Measurements from ENCODE around the gene BRAP. TPM values are rescaled to one million over a fixed set of nuclear protein-coding genes. Genes with fewer than 3 reads are reported as not detected.
"Not testable (repeated sequence)": the region's sequence is repeated elsewhere in the genome, so short reads cannot be mapped to it uniquely, and the experiment has no call there.

The BRAP gene
- total RNA-seq, 2 experiments from 2014 or later: 19.7 to 20.4 TPM

DNA sequence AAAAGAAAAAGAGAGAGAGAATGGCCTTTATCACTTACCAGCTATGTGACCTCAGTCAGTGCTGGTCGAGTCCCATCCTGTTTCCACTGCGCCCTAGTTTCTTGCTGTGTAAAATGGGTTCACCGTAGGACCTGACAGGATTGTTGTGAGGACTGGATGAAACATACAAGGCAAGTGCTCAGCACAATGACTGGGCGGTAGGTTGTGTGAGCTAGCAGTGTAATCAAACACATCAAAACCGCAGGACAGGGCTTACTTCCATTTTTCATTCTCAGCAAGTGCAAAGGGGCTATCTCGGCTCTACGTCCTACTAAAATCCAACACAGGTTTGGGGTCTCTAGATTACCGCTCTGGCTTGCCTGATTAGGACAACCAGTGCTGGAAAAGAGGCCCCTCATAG lies 50.2 kb downstream of the BRAP start:
- POLR2A ChIA-PET: no interaction called here
- CTCF ChIA-PET: interaction anchor here (0.7 kb wide), 1 partner anchor 108 kb away, joined by 3 read pairs; no protein-coding TSS in a partner anchor

DNA sequence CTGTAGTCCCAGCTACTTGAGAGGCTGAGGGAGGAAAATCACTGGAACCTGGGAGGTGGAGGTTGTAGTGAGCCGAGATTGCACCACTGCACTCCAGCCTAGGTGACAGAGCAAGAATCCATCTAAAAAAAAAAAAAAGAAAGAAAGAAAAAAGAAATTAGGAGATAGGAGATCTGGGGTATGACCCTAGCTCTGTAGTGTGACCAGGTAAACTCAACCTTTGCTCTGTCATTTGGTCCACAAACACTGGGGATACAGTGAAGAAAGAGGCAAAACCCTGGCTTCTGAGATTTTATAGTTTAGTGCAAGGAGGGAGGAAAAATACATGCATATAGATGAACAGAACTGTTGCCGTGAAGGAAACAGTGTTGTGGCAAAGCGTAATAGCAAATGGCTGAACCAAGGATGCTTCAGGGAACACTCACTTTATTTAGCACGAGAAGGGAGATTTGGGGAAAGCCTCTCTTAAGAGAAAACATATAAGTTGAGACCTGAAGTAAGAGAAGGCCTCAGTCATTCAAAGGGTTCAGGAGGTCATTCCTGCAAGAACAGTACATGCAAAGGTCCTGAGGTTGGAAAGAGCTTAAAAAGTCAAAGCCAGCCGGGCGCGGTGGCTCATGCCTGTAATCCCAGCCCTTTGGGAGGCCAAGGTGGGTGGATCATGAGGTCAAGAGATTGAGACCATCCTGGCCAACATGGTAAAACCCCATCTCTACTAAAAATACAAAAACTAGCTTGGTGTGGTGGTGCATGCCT lies 57.1 kb downstream of the BRAP start:
- ChIA-PET POLR2A (no interaction called here), CTCF (interaction anchor here (0.6 kb wide), 1 partner anchor 9 kb away, joined by 3 read pairs; no protein-coding TSS in a partner anchor)

DNA sequence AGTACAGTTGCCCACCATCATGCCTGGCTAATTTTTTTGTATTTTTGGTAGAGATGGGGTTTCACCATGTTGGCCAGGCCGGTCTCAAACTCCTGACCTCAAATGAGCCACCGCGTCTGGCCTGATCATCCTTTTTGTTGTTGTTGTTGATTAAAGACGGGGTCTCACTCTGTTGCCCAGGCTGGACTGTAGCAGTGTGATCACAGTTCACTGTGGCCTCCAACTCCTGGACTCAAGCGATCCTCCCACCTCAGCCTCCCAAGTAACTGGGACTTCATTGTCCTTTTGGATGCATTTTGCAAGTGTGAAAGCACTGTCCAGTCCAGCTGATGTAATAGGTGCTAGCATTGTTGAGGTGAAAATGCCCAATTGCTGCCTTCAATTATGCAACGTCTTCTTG lies 59.5 kb downstream of the BRAP start:
- ChIA-PET POLR2A (no interaction called here), CTCF (no interaction called here)

GRCh38 chr12:111624540-111624939 lies 61.2 kb downstream of the BRAP start:
- ChIA-PET POLR2A (no interaction called here), CTCF (no interaction called here)

GRCh38 chr12:111617841-111618240 lies 67.9 kb downstream of the BRAP start:
- CTCF ChIA-PET: not testable (repeated sequence)
- POLR2A ChIA-PET: interaction anchor here (0.6 kb wide), 1 partner anchor 15 kb away, joined by 7 read pairs; no protein-coding TSS in a partner anchor

GRCh38 chr12:111616177-111616623 lies 69.6 kb downstream of the BRAP start:
- ChIA-PET CTCF (no interaction called here), POLR2A (no interaction called here)

DNA sequence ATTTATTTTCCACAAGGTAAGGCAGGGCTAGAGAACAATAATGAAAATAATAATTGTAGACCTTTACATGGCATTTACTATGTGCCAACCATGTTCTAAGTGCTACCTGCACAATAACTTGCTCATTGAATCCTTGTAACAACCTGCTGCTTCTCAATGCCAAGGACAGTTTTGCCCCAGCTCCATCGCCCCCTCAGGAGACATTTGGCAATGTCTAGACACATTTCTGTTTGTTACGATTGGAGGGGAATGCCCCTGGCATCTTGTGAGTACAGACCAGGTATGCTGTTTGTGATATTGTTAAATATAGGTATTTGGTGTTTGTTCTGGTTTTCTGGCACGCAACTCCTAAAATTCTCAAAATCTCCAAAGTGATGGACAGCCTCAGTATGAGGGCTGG lies 78.5 kb downstream of the BRAP start:
- POLR2A ChIA-PET: no interaction called here
- CTCF ChIA-PET: no interaction called here

GRCh38 chr12:111606767-111607230 lies 79.0 kb downstream of the BRAP start:
- ChIA-PET CTCF (no interaction called here), POLR2A (no interaction called here)

DNA sequence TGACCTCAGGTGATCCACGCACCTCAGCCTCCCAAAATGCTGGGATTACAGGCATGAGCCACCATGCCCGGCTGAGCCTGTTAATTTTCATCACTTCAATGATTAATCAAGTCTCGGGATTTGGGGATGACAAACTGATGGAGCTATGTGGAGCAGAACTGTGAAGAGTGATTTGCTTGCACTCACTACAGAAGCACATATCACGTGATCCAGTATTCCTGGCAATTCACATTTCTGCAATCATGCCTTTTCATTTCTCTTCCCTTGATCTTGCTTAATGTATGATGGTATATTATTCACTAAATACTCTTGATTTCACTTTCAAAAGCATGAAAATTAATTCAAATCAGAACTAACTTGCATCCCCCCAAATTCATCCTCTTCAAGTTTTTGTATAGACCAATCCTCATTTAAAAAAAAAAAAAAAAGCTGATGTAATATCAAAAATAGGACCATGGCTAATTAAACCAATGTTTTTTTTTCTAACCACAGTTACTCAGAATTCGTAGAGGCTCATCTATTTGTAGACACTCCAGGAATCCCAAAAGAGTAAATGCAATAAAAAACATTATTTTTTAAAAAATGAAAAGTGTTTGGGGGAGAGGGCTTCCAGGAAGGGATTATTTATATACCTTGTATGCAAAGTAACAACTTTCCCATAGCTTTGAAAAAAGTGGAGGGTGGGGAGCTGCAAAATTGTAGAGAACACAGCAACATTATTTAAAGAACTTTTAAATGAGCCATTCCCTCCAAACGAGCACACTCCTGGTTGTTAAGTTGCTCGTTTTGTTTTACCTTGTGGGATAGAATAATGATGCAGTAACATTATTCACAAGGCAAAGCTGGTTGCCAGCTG lies 79.6 kb downstream of the BRAP start:
- ChIA-PET POLR2A (no interaction called here), CTCF (no interaction called here)

- CTCF ChIA-PET: not testable (repeated sequence)
- POLR2A ChIA-PET: interaction anchor here (0.6 kb wide), 1 partner anchor 15 kb away, joined by 7 read pairs; no protein-coding TSS in a partner anchor
Measured at GRCh38 chr12:111602857-111603256, 82.9 kb downstream of the BRAP start.

- CTCF ChIA-PET: no interaction called here
- POLR2A ChIA-PET: no interaction called here
Measured at GRCh38 chr12:111602348-111602747, 83.4 kb downstream of the BRAP start.

DNA sequence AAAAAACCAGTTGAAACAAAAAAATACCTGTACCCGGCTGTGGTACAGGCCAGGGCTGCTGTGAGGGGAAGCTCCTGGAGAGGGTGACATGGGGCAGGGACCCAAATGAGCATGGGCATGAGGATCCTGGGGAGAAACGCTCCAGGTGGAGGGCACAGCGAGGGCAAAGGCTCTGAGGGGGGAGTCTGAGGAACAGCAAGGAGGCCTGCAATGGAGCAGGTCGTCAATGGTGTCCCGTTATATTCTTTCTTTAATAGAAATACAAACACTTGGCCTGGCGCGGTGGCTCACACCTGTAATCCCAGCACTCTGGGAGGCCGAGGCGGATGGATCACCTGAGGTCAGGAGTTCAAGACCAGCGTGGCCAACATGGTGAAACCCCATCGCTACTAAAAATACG lies 84.8 kb downstream of the BRAP start:
- CTCF ChIA-PET, POLR2A ChIA-PET: not testable (repeated sequence)

DNA sequence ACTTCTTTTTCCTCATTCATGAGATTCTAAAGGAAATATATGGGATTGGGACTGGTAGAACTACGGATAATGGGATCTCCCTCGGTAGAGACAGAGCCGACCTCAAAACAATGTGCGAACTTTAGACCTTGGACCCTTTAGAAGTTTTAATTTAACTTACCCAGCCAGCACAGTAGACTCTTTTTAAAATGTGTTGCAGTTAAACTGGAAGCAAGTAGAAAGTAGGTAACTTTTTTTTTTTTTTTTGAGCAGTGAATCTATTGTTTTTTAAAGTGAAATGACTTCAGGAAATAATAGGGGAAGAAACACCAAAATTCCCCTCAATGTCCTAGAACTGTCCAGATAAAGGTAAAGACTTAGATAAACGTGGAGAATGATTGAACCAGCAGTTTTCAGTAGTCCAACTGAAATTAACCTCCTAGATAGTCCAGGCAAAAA lies 85.5 kb downstream of the BRAP start:
- ChIA-PET CTCF (no interaction called here), POLR2A (no interaction called here)

GRCh38 chr12:111599453-111600204 lies 86.1 kb downstream of the BRAP start:
- ChIA-PET POLR2A (no interaction called here), CTCF (no interaction called here)

DNA sequence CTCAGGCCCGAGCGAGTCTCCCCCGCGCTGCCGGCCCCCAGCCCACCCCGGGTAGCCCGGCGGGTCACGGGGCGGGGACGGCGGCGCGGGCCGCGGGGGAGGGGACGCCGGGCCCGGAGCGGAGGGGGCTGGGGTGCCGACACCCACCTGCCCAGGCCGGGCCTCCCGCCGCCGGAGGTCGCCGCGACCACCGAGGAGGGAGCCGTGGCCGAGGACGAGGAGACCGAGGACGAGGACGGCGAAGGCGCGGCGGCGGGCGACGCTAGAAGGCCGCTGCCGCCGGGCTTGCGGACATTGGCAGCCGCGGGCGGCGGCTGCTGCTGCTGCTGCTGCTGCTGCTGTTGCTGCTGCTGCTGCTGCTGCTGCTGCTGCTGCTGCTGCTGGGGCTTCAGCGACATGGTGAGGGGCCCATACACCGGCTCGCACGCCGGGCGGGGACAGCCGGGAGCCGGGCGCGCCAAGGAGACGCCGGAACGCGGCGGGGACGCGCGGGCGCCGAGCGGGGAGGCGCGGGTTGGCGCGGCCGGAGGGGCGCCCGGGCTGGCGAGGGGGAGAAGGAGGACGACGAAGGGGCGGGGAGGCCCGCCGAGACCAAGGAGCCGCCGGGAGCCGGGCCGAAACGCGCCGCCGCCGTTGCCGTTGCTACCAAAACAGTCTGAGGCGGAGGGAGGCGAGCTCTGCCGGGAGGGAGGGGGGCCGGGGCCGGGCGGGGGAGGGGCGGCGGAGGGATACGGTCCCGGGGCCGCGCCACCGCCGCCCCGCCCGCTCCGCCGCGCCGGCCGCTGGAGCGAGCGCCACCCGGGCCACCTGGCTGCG lies 86.9 kb downstream of the BRAP start, which contains the start of gene ATXN2:
TSS of gene ATXN2 (minus strand) at position 679 of the 816 bp plus-strand sequence. CDS start at position 398, 281 bp downstream.
- ChIA-PET POLR2A (no interaction called here), CTCF (no interaction called here)

DNA sequence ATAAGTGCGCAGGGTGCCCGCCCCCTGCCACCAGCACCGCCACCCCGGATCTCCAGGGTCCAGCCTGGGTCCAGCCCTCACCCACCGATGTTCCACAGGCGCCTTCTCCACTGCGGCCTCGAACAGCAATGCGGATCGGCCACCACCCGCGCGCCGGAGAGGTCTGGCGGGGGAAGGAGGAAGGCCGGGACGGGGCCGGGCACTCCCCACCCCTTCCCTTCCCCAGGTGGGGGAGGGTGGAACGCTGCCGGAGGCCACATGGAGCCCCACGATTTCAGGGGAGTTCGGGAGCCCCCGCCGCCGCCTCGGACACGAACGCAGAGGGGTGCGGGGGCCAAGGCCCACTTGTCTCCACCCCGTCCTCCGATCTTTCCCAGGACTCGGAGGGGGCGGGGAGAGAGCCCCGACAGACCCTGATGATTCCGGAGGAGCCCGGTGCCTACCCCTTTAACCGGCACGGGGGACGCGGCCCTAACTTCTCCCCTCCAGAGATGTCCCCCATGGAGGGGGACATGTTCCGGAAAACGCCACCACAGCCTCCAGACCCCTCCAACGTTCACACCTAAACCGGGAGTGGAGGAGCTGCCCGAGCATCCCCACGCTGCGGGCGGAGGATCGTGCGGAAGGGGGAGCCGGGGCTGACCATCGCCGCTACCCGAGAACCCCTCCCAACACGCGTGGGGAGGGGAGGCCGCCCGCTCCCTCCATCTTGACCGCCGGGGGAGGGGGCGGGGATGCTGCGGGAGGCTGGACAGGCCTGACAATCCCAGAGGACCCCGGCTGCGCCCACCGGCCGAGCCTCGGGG lies 87.7 kb downstream of the BRAP start:
- ChIA-PET CTCF (no interaction called here), POLR2A (no interaction called here)

DNA sequence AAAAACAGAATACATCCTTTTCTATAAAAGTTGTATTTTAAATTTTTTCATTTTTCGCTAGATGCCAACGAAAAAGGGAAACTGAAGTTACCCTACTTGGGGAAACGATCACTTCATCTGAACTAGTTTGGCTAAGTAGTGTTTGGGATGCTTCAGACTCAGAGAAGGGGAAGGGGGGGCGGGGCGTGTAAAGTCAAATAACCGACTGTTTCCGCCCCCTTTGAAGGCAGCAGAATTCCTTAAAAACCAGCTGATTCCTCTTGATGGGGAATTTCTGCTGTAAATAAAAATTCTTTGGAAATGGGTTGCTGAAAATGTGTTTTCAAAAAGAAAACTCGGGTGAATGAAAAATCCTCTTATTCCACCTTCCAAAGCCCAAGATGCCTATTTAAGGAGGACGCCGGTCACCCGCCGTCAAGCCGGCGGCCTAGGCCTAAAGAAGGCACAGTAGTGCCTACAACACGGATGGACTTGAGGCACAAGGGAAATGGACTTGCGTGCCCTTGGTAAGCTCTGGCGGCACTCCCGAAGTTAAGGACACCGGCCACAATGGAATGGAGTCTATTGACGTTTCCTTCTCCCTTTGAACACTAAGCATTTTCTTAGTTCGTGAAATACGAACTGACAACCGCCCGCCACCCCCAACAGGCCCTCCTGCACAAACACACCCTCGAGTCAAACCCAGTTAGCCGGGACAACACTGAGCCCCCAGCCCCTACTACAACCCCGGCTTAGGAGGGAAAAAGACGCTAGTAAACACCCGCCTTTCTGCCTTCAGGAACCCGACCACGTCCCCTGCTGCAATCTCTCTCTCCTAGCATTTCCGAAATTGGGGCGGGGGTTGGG lies 88.5 kb downstream of the BRAP start:
- ChIA-PET POLR2A (interaction anchor here (0.7 kb wide), 1 partner anchor 982 kb away, joined by 3 read pairs; no protein-coding TSS in a partner anchor), CTCF (no interaction called here)

Measured in activated CD8-positive, alpha-beta memory T cell treated with anti-CD3 and anti-CD28 coated beads for 36 hours (primary cell).